HEK293T (cell line): ENCODE measurements around the gene CD247.

Experiments used
- CTCF ChIA-PET: fragments of 350-600 bp; formaldehyde crosslinking; extraction: SDS; loops from one replicate; lab custom pipeline; 2021; ENCODE audit warnings: antibody characterized with exemption, inconsistent platforms; lab: Yijun Ruan, JAX
- POLR2A ChIA-PET: fragments of 350-600 bp; formaldehyde crosslinking; extraction: SDS; loops from one replicate; lab custom pipeline; 2020; ENCODE audit warnings: antibody characterized with exemption, inconsistent platforms; lab: Yijun Ruan, JAX
- DNase-seq: peaks from one replicate; pipeline ENCODE4 v3.0.0; 2012; ENCODE audit warnings: mixed read lengths; ENCODE audit errors: extremely low spot score
- ARNT ChIP-seq: fragments of 450-650 bp; IDR thresholded peaks from 2 replicates; pipeline ENCODE4 v1.6.1; 2017; ENCODE audit warnings: mild to moderate bottlenecking
- BHLHE40 ChIP-seq: fragments of 450-650 bp; IDR thresholded peaks from 2 replicates; pipeline ENCODE4 v1.6.1; 2016; ENCODE audit warnings: mild to moderate bottlenecking, moderate library complexity, borderline replicate concordance
- CTBP1 ChIP-seq: fragments of 450-650 bp; IDR thresholded peaks from 2 replicates; pipeline ENCODE4 v1.6.1; 2016; ENCODE audit warnings: borderline replicate concordance
- ELF4 ChIP-seq: fragments of 450-650 bp; IDR thresholded peaks from 2 replicates; pipeline ENCODE4 v1.6.1; 2017; ENCODE audit warnings: antibody characterized with exemption
- FOXA1 ChIP-seq: fragments of 450-650 bp; IDR thresholded peaks from 2 replicates; pipeline ENCODE4 v1.6.1; 2016; ENCODE audit warnings: mild to moderate bottlenecking
- FOXK2 ChIP-seq: fragments of 450-650 bp; IDR thresholded peaks from 2 replicates; pipeline ENCODE4 v1.6.1; 2016; ENCODE audit warnings: mild to moderate bottlenecking
- FOXM1 ChIP-seq: fragments of 450-650 bp; IDR thresholded peaks from 2 replicates; pipeline ENCODE4 v1.6.1; 2017; ENCODE audit warnings: mild to moderate bottlenecking, borderline replicate concordance
- HDGF ChIP-seq: fragments of 450-650 bp; IDR thresholded peaks from 2 replicates; pipeline ENCODE4 v1.6.1; 2017; ENCODE audit warnings: antibody characterized with exemption, borderline replicate concordance
- L3MBTL2 ChIP-seq: fragments of 450-650 bp; conservative IDR thresholded peaks from 2 replicates; pipeline ENCODE4 v1.6.1; 2016; ENCODE audit warnings: mild to moderate bottlenecking
- LEF1 ChIP-seq: fragments of 450-650 bp; IDR thresholded peaks from 2 replicates; pipeline ENCODE4 v1.6.1; 2017; ENCODE audit warnings: mild to moderate bottlenecking, borderline replicate concordance
- NFRKB ChIP-seq: fragments of 450-650 bp; IDR thresholded peaks from 2 replicates; pipeline ENCODE4 v1.6.1; 2016; ENCODE audit warnings: mild to moderate bottlenecking, moderate library complexity
- PKNOX1 ChIP-seq: fragments of 450-650 bp; IDR thresholded peaks from 2 replicates; pipeline ENCODE4 v1.6.1; 2016
- SP1 ChIP-seq: fragments of 450-650 bp; IDR thresholded peaks from 2 replicates; pipeline ENCODE4 v1.6.1; 2017
- SUZ12 ChIP-seq: fragments of 450-650 bp; IDR thresholded peaks from 2 replicates; pipeline ENCODE4 v1.6.1; 2016; ENCODE audit warnings: mild to moderate bottlenecking
- TARDBP ChIP-seq: fragments of 450-650 bp; IDR thresholded peaks from 2 replicates; pipeline ENCODE4 v1.6.1; 2016
- ZNF384 ChIP-seq: fragments of 450-650 bp; IDR thresholded peaks from 2 replicates; pipeline ENCODE4 v1.6.1; 2016

CD247 gene

DNA sequence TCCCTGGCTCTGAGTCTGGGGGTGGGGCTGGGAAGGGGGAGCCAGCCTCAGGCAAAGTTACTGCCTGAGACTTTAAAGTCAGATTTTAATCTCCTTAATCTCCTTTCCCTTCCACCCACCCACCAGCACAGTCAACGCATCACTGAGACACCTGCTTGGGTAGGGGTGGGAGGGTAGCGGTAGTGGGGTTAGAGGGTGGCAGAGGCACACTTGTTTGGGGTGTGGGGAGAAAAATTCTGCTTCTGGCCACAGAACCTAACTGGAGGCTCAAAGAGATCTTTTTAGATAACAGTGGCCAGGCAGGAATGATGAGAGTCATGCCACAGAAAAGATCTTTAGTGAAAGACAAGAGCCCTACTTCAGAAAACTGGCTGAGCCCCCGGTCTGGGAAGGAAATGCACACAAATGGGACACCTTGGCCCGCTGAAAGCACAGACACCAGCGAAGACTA is 44.1 kb downstream of the CD247 start:
- POLR2A ChIA-PET = no interaction called here
- CTCF ChIA-PET = interaction anchor here (0.9 kb wide), 1 partner anchor 59 kb away, joined by 3 read pairs; no protein-coding TSS in a partner anchor
- no peak for DNase-seq
- no peak for TF ChIP-seq SUZ12
- no peak for TF ChIP-seq FOXA1
- no peak for TF ChIP-seq FOXM1
- TF ChIP-seq ELF4 = no peak
- TF ChIP-seq L3MBTL2 = no peak
- TF ChIP-seq ARNT = no peak
- no peak for TF ChIP-seq TARDBP
- TF ChIP-seq BHLHE40 = no peak
- no peak for TF ChIP-seq SP1
- TF ChIP-seq CTBP1 = no peak
- TF ChIP-seq LEF1 = no peak
- no peak for TF ChIP-seq NFRKB
- TF ChIP-seq ZNF384 = no peak
- no peak for TF ChIP-seq FOXK2

DNA sequence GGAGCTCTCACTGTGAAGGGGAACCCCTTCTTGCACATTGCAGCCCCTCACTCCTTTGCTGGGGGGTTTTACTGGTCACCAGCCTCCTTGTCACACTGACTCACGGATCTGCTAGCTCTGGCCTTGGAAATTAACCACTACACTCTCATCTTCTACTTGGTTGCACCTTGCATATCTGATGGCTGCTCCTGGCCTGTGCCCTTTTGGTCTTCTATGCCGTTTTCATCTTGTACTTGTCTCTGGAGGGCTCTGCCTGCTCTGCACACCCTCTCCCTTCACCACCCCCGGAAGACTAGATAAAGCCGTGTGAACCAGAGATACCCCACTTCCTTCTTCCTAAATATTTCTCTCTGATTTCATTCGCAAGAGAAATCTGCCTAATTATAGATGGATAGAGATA is 44.6 kb downstream of the CD247 start:
- ChIA-PET CTCF (interaction anchor here (0.9 kb wide), 2 partner anchors 9 to 59 kb away, joined by 3 to 7 read pairs; no protein-coding TSS in a partner anchor), POLR2A (interaction anchor here (0.9 kb wide), 1 partner anchor 19 kb away, joined by 5 read pairs; no protein-coding TSS in a partner anchor)
- no peak for DNase-seq
- no peak for TF ChIP-seq TARDBP
- TF ChIP-seq HDGF = no peak
- TF ChIP-seq FOXM1 = no peak
- TF ChIP-seq LEF1 = no peak
- TF ChIP-seq PKNOX1 = no peak
- no peak for TF ChIP-seq L3MBTL2
- TF ChIP-seq BHLHE40 = no peak

DNA sequence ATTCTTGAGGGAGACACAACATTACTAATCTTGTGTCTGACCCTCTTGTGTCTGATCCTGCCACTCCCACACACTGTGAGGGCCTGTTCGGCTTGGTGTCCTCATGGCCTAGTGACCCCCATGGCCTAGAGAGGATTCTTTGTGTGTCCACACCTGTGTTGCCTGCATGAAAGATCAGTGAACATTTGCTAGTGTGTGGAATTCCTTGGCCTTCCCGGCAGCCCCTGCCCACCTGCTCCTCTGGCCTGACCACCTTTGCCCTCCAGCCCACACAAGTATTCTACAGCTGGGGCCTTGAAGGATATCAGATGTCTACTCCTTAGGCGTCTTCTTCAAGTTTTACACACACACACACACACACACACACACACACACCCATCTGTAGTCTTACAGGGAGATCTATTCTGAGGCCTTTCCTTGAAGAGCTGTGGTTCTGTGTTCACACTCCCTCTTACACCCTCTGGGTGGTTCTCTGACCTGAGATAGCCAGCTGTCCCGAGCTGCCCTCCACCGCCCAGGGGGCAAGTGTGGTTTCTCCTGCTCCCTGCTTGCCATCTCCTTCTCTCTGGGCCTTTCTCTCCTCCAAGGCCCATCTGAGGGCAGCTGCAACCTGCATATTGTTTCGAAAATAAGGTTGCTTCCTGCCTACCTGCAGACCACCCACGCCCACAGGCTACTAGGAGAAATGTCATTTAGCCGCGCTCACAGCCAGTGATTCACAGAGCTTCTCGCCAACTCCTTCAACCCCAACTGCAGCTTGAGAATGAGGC is 45.4 kb downstream of the CD247 start:
- POLR2A ChIA-PET = interaction anchor here (0.9 kb wide), 1 partner anchor 18 kb away, joined by 5 read pairs; no protein-coding TSS in a partner anchor
- CTCF ChIA-PET = interaction anchor here (0.9 kb wide), 2 partner anchors 8 to 60 kb away, joined by 3 to 7 read pairs; no protein-coding TSS in a partner anchor
- no peak for DNase-seq
- TF ChIP-seq CTBP1 = no peak
- TF ChIP-seq FOXA1 = no peak
- no peak for TF ChIP-seq LEF1
- no peak for TF ChIP-seq ELF4
- TF ChIP-seq FOXM1 = no peak
- TF ChIP-seq PKNOX1 = no peak
- no peak for TF ChIP-seq SUZ12
- no peak for TF ChIP-seq TARDBP
- no peak for TF ChIP-seq FOXK2
- no peak for TF ChIP-seq SP1
- no peak for TF ChIP-seq ZNF384
- no peak for TF ChIP-seq NFRKB
- no peak for TF ChIP-seq L3MBTL2
- TF ChIP-seq HDGF = no peak
- TF ChIP-seq ARNT = no peak
- no peak for TF ChIP-seq BHLHE40

DNA sequence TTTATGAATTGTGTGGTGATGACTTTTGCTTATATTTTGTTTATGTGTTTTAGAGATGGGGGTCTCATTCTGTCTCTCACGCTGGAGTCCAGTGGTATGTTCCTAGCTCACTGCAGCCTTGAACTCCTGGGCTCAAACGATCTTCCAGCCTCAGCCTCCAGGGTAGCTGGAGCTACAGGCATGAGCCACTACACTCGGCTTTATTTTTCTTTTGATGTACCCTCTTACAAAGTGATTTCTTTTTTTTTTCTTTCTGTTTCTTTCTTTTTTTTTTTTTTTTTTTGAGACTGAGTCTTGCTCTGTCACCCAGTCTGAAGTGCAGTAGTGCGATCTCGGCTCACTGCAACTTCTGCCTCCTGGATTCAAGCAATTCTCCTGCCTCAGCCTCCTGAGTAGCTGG is 46.8 kb downstream of the CD247 start:
- DNase-seq = no peak
- TF ChIP-seq HDGF (no peak), LEF1 (no peak), FOXM1 (no peak), NFRKB (no peak), PKNOX1 (no peak), FOXK2 (no peak), ZNF384 (no peak), L3MBTL2 (no peak), SP1 (no peak), SUZ12 (no peak), FOXA1 (no peak), CTBP1 (no peak), ELF4 (no peak), ARNT (no peak), TARDBP (no peak), BHLHE40 (no peak)
- POLR2A ChIA-PET = no interaction called here
- CTCF ChIA-PET = no interaction called here

- DNase-seq = no peak
- TF ChIP-seq ZNF384 (no peak), CTBP1 (no peak), ELF4 (no peak), LEF1 (no peak), BHLHE40 (no peak), TARDBP (no peak), PKNOX1 (no peak), FOXK2 (no peak), FOXM1 (no peak), HDGF (no peak), SP1 (no peak), FOXA1 (no peak), SUZ12 (no peak), ARNT (no peak), NFRKB (no peak), L3MBTL2 (no peak)
- ChIA-PET POLR2A (interaction anchor here (1.0 to 1.8 kb wide), 2 partner anchors 12 to 16 kb away, joined by 3 to 4 read pairs; no protein-coding TSS in a partner anchor), CTCF (interaction anchor here (1.2 kb wide), 1 partner anchor 64 kb away, joined by 3 read pairs; no protein-coding TSS in a partner anchor)
These were observed 48.9 kb downstream of the CD247 start for GRCh38 chr1:167469280-167469965.
